Keratinocyte (primary cell): ENCODE results near the gene TIAM2. TPM values are rescaled to one million over a fixed set of nuclear protein-coding genes. Genes with fewer than 3 reads are reported as not detected.

Experiments used
- DNase-seq: peaks from one replicate; pipeline ENCODE4 v3.0.0-alpha.2; 2011; ENCODE audit warnings: low read depth, missing footprints, low spot score
- FAIRE-seq: peaks from 2 replicates; lab custom pipeline; 2011; peaks lifted over from hg19 to GRCh38; lab: Jason Lieb, UNC
- H2AFZ ChIP-seq: 2 replicates; pipeline ENCODE4 v1.6.0; 2012; ENCODE audit warnings: low read length, control low read depth, inconsistent platforms; ENCODE audit not compliant: control insufficient read depth
- H3K27ac ChIP-seq: 2 replicates; pipeline ENCODE4 v1.5.1; 2011; ENCODE audit warnings: low read length; ENCODE audit not compliant: control insufficient read depth, insufficient read depth
- H3K27me3 ChIP-seq: 3 replicates; pipeline ENCODE4 v1.6.0; 2011; ENCODE audit warnings: low read length; ENCODE audit not compliant: control insufficient read depth, insufficient read depth; ENCODE audit errors: extremely low read depth
- H3K36me3 ChIP-seq, 2 experiments: 2 replicates in 1 of 2; 3 replicates in 1 of 2; pipeline ENCODE4 v1.5.1; 2011; ENCODE audit warnings: low read length in 2 of 2, mild to moderate bottlenecking in 1 of 2; ENCODE audit not compliant: control insufficient read depth in 2 of 2, insufficient read depth in 2 of 2; ENCODE audit errors: extremely low read depth in 1 of 2
- H3K4me1 ChIP-seq: 3 replicates; pipeline ENCODE4 v1.5.1; 2011; ENCODE audit warnings: low read length; ENCODE audit not compliant: control insufficient read depth, insufficient read depth; ENCODE audit errors: extremely low read depth
- H3K4me2 ChIP-seq: 3 replicates; pipeline ENCODE4 v1.6.0; 2011; ENCODE audit warnings: low read depth, low read length; ENCODE audit not compliant: control insufficient read depth, insufficient read depth; ENCODE audit errors: extremely low read depth
- H3K4me3 ChIP-seq, 3 experiments: fragments of 200-600 bp in 1 of 3; sonication (generic) in 1 of 3; 2 replicates in 2 of 3; 3 replicates in 1 of 3; pipeline ENCODE4 v1.5.1; 2011 to 2016; ENCODE audit warnings: low read length in 3 of 3, mild to moderate bottlenecking in 3 of 3, control low read depth in 2 of 3, inconsistent platforms in 1 of 3, low read depth in 1 of 3, mixed read lengths in 1 of 3, mixed run types in 1 of 3, moderate library complexity in 1 of 3; ENCODE audit not compliant: control insufficient read depth in 2 of 3, insufficient read depth in 2 of 3; ENCODE audit errors: extremely low read depth in 1 of 3
- H3K79me2 ChIP-seq: 2 replicates; pipeline ENCODE4 v1.6.0; 2012; ENCODE audit warnings: low read length; ENCODE audit not compliant: control insufficient read depth, insufficient read depth
- H3K9ac ChIP-seq: 3 replicates; pipeline ENCODE4 v1.6.0; 2011; ENCODE audit warnings: low read length; ENCODE audit not compliant: control insufficient read depth, insufficient read depth; ENCODE audit errors: extremely low read depth
- H3K9me1 ChIP-seq: 3 replicates; pipeline ENCODE4 v1.6.0; 2011; ENCODE audit warnings: low read length; ENCODE audit not compliant: control insufficient read depth, insufficient read depth; ENCODE audit errors: extremely low read depth
- H3K9me3 ChIP-seq: 2 replicates; pipeline ENCODE4 v1.5.1; 2012; ENCODE audit warnings: low read depth, low read length; ENCODE audit not compliant: control insufficient read depth
- H4K20me1 ChIP-seq: 3 replicates; pipeline ENCODE4 v1.6.0; 2011; ENCODE audit warnings: low read length; ENCODE audit not compliant: control insufficient read depth, insufficient read depth; ENCODE audit errors: extremely low read depth
- CTCF ChIP-seq, 3 experiments: IDR thresholded peaks in 1 of 3; conservative IDR thresholded peaks in 1 of 3; optimal IDR thresholded peaks in 1 of 3; 2 replicates in 2 of 3; 3 replicates in 1 of 3; pipeline versions ENCODE3 to v1.5.1; 2011; ENCODE audit warnings: low read length in 3 of 3, mild to moderate bottlenecking in 3 of 3, moderate library complexity in 2 of 3, control low read depth in 1 of 3, inconsistent platforms in 1 of 3; ENCODE audit not compliant: insufficient read depth in 2 of 3; ENCODE audit errors: extremely low read depth in 1 of 3
- EZH2 ChIP-seq: IDR thresholded peaks from one replicate; pipeline ENCODE4 v1.6.1; 2012; ENCODE audit warnings: inconsistent platforms, mild to moderate bottlenecking, low read length, moderate library complexity
- dilution Hi-C: fragments of 300-500 bp; cut with MboI; formaldehyde crosslinking; loops from one replicate; pipeline ENCODE4 v1.7.0; 2020; ENCODE audit warnings: low sequenced_read_pairs; ENCODE audit not compliant: extremely low pct_ligation_motif_present
- polyA plus RNA-seq, 5 experiments: library from polyadenylated mRNA; depleted of rRNA in 3 of 5; stranded (reverse) in 3 of 5; stranded (forward) in 1 of 5; unstranded in 1 of 5; fragments of >200 nt; gene quantifications; 1 replicate in 1 of 5; 2 replicates in 3 of 5; 3 replicates in 1 of 5; pipeline versions ENCODE4 v1.2.1 to v1.2.3, GENCODE V29; 2011 to 2012; ENCODE audit warnings: missing spikeins in 2 of 5, low read depth in 1 of 5, low replicate concordance in 1 of 5

TIAM2 gene
- polyA plus RNA-seq, 1 donor (not counting 4 experiments of a cell fraction or from before 2014, with no cell fraction given) = 4.0 TPM

DNA sequence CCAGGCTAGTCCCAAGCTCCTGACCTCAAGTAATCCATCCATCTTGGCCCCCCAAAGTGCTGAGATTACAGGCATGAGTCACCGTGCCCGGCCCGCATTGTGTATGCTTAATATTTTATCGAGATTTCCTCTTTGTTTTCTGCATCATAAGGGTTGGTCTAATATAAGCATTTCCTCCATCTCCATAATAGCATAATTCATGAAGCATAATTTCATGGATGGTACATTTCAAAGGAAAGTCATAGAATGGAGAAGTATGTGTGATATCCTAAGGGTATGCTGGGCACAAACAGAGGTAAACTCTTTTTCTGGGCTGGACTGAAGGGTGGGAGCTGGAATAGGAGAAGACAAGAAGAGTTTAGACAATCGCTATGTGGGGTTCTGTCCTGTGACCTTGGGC lies 17.5 kb upstream of the TIAM2 start:
- Histone ChIP-seq H3K4me1 (no peaks in the 10 kb centered on the region), H3K9me1 (no peaks in the 10 kb centered on the region), H2AFZ (no peak overlapping the region), H3K27me3 (no peaks in the 10 kb centered on the region), H3K27ac (no peak overlapping the region), H3K36me3 (no peaks in the 10 kb centered on the region), H4K20me1 (no peaks in the 10 kb centered on the region), H3K4me3 (no peak overlapping the region), H3K9ac (no peak overlapping the region), H3K79me2 (no peaks in the 10 kb centered on the region), H3K9me3 (no peaks in the 10 kb centered on the region), H3K4me2 (no peak overlapping the region)
- dilution Hi-C loops = no loop called here
- TF ChIP-seq EZH2 = no peak
- no peak for TF ChIP-seq CTCF (optimal IDR thresholded peaks at IDR 0.05 in 1 of 3, IDR thresholded peaks at IDR 0.05 in 1 of 3, conservative IDR thresholded peaks at IDR 0.05 in 1 of 3; ENCODE audit: extremely low read depth in 1 of 3, insufficient read depth in 2 of 3, low read length in 3 of 3)
- DNase-seq = no peak
- FAIRE-seq = no peak

DNA sequence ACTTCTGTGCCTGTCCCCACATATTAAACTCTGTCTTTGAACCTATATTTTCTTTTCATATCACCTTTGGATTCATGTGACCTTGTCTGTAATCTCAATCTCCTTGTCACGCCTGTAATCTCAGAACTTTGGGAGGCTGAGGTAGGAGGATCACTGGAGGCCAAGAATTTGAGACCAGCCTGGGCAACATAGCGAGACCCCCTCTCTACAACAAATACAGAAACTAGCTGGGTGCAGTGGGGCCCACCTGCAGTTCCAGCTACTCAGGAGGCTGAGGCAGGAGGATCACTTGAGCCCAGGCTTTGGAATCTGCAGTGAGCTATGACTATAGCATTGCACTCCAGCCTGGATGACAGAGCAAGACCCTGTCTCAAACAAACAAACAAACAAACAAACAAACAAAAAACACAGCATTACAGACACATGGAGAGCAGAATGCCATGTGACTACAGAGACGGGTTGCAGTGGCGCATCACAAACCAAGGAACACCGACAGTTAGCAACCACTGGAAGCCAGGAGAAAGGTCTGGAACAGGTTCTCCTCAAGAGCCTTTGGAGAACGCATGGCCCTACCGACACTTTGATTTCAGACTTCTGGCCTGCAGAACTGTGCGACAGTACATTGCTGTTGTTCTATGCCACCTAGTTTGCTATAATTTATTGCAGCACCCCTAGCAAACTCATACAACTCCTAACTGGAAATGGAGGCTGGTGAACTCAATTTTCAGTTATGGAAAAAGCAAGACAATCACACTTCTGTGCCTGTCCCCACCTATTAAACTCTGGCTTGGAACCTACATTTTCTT lies 14.6 kb upstream of the TIAM2 start:
- TF ChIP-seq EZH2 (no peak), CTCF (optimal IDR thresholded peaks at IDR 0.05 in 1 of 3, IDR thresholded peaks at IDR 0.05 in 1 of 3, conservative IDR thresholded peaks at IDR 0.05 in 1 of 3; ENCODE audit: extremely low read depth in 1 of 3, insufficient read depth in 2 of 3, low read length in 3 of 3) (no peak)
- dilution Hi-C loops = no loop called here

More for the DNA sequence above, 14.6 kb upstream of the TIAM2 start:
- H3K9ac ChIP-seq = peak overlapping the region; percentile 3
- H4K20me1 ChIP-seq = no peaks in the 10 kb centered on the region
- peak overlapping the region; percentile 82 for H2AFZ ChIP-seq
- FAIRE-seq (no peak), DNase-seq (no peak)
- H3K27me3 ChIP-seq = no peaks in the 10 kb centered on the region
- no peaks in the 10 kb centered on the region for H3K9me3 ChIP-seq
- no peak overlapping the region for H3K4me3 ChIP-seq
- H3K36me3 ChIP-seq = no peaks in the 10 kb centered on the region
- H3K4me2 ChIP-seq = no peak overlapping the region
- H3K9me1 ChIP-seq = no peaks in the 10 kb centered on the region
- H3K4me1 ChIP-seq = no peaks in the 10 kb centered on the region
- H3K79me2 ChIP-seq = no peaks in the 10 kb centered on the region
- H3K27ac ChIP-seq = no peak overlapping the region
